ENCODE data around the gene ELOVL4.

Gene ELOVL4

GRCh38 chr6:79981652-79982051 lies 34.3 kb upstream of the ELOVL4 start:
- peaks cover 15% of the 10 kb centered on the region for H3K4me1 ChIP-seq (ENCODE audit: control insufficient read depth, low read length)
- H3K27me3 ChIP-seq (ENCODE audit: control insufficient read depth, low read length): no peaks in the 10 kb centered on the region
- TF ChIP-seq CTCF (IDR thresholded peaks at IDR 0.05; ENCODE audit: low read depth, low read length, poor library complexity, severe bottlenecking): no peak
- no peak for TF ChIP-seq EZH2phosphoT487 (IDR thresholded peaks at IDR 0.05; ENCODE audit: borderline replicate concordance, low read length)
- no peak overlapping the region for H3K27ac ChIP-seq (ENCODE audit: low read depth, low read length)
- H3K79me2 ChIP-seq (ENCODE audit: control insufficient read depth, low read length): no peaks in the 10 kb centered on the region
- H3K9me3 ChIP-seq (ENCODE audit: control insufficient read depth, insufficient read depth, low read length): no peaks in the 10 kb centered on the region
- H3K4me3 ChIP-seq (ENCODE audit: low read length): no peak overlapping the region
- H3F3A ChIP-seq (ENCODE audit: control insufficient read depth, insufficient read depth): no peaks in the 10 kb centered on the region
- H4K20me1 ChIP-seq (ENCODE audit: control insufficient read depth, insufficient read depth, low read depth, low read length): no peaks in the 10 kb centered on the region
- H3K4me2 ChIP-seq (ENCODE audit: low read length): no peak overlapping the region
- H3K36me3 ChIP-seq (ENCODE audit: control insufficient read depth, low read length): no peaks in the 10 kb centered on the region
- no peaks in the 10 kb centered on the region for H3K9me2 ChIP-seq (replicated peaks; ENCODE audit: control insufficient read depth, low read length)

GRCh38 chr6:79971193-79971592 lies 23.8 kb upstream of the ELOVL4 start:
- Histone ChIP-seq H3K27ac (ENCODE audit: low read depth, low read length) (no peak overlapping the region), H3F3A (ENCODE audit: control insufficient read depth, insufficient read depth) (no peaks in the 10 kb centered on the region), H3K9me2 (replicated peaks; ENCODE audit: control insufficient read depth, low read length) (no peaks in the 10 kb centered on the region), H4K20me1 (ENCODE audit: control insufficient read depth, insufficient read depth, low read depth, low read length) (no peaks in the 10 kb centered on the region), H3K36me3 (ENCODE audit: control insufficient read depth, low read length) (no peaks in the 10 kb centered on the region), H3K4me1 (ENCODE audit: control insufficient read depth, low read length) (no peaks in the 10 kb centered on the region), H3K4me2 (ENCODE audit: low read length) (no peak overlapping the region), H3K27me3 (ENCODE audit: control insufficient read depth, low read length) (peaks cover 12% of the 10 kb centered on the region; the same call in 1 of the 2 replicates), H3K9me3 (ENCODE audit: control insufficient read depth, insufficient read depth, low read length) (peaks cover 7% of the 10 kb centered on the region; the same call in 1 of the 2 replicates), H3K4me3 (ENCODE audit: low read length) (no peak overlapping the region), H3K79me2 (ENCODE audit: control insufficient read depth, low read length) (no peaks in the 10 kb centered on the region)
- TF ChIP-seq EZH2phosphoT487 (IDR thresholded peaks at IDR 0.05; ENCODE audit: borderline replicate concordance, low read length): no peak
- TF ChIP-seq CTCF (IDR thresholded peaks at IDR 0.05; ENCODE audit: low read depth, low read length, poor library complexity, severe bottlenecking): no peak

DNA sequence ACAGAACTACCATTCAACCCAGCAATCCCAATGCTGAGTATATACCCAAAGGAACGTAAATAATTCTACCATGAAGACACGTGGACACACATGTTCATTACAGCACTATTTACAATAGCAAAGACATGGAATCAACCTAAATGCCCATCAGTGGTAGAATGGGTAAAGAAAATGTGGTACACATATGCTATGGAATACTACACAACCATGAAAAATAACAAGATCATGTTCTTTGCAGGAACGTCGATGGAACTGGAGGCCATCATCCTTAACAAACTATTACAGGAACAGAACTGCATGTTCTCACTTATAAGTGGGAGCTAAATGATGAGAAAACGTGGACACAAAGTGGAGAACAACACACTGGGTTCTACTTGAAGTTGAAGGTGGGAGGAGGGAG lies 22.4 kb upstream of the ELOVL4 start:
- H3K27ac ChIP-seq (ENCODE audit: low read depth, low read length): no peak overlapping the region
- no peaks in the 10 kb centered on the region for H3K79me2 ChIP-seq (ENCODE audit: control insufficient read depth, low read length)

More for the DNA sequence above, 22.4 kb upstream of the ELOVL4 start:
- Histone ChIP-seq H3K4me3 (ENCODE audit: low read length) (no peak overlapping the region), H3K4me1 (ENCODE audit: control insufficient read depth, low read length) (no peaks in the 10 kb centered on the region), H3K4me2 (ENCODE audit: low read length) (no peak overlapping the region), H3K9me2 (replicated peaks; ENCODE audit: control insufficient read depth, low read length) (no peaks in the 10 kb centered on the region), H4K20me1 (ENCODE audit: control insufficient read depth, insufficient read depth, low read depth, low read length) (no peaks in the 10 kb centered on the region), H3K36me3 (ENCODE audit: control insufficient read depth, low read length) (no peaks in the 10 kb centered on the region), H3K9me3 (ENCODE audit: control insufficient read depth, insufficient read depth, low read length) (peaks cover 7% of the 10 kb centered on the region; the same call in 1 of the 2 replicates), H3K27me3 (ENCODE audit: control insufficient read depth, low read length) (peaks cover 6% of the 10 kb centered on the region; the same call in 1 of the 2 replicates), H3F3A (ENCODE audit: control insufficient read depth, insufficient read depth) (no peaks in the 10 kb centered on the region)
- TF ChIP-seq CTCF (IDR thresholded peaks at IDR 0.05; ENCODE audit: low read depth, low read length, poor library complexity, severe bottlenecking) (no peak), EZH2phosphoT487 (IDR thresholded peaks at IDR 0.05; ENCODE audit: borderline replicate concordance, low read length) (no peak)
